ENCODE data around the gene TMCO5A. TPM values are rescaled to one million over a fixed set of nuclear protein-coding genes. Genes with fewer than 3 reads are reported as not detected.

The TMCO5A gene
- total RNA-seq, 4 donors from 2014 or later: not detected

GRCh38 chr15:37907136-37907535 is 27.3 kb upstream of the TMCO5A start:
- no peak overlapping the region for H3K4me3 ChIP-seq
- peaks cover 0 to 3% (median 0%) of the 10 kb centered on the region in 3 donors for H3K27me3 ChIP-seq
- intact Hi-C loops (cut with DNase I; ENCODE audit: low total_unique reads): no loop called here
- H3K27ac ChIP-seq: no peak overlapping the region
- DNase-seq (no peak), ATAC-seq (no peak)
- no peaks in the 10 kb centered on the region for H3K4me1 ChIP-seq
- no peaks in the 10 kb centered on the region for H3K9me3 ChIP-seq
- in situ Hi-C loops (cut with MboI; ENCODE audit: low sequenced_read_pairs in 4 of 4): no loop called here
- TF ChIP-seq CTCF (IDR thresholded peaks at IDR 0.05 in 4 of 5, conservative IDR thresholded peaks at IDR 0.05 in 1 of 5) (no peak), POLR2A (IDR thresholded peaks at IDR 0.05) (no peak)
- H3K36me3 ChIP-seq: no peaks in the 10 kb centered on the region

GRCh38 chr15:37921527-37922385 is 12.7 kb upstream of the TMCO5A start:
- H3K36me3 ChIP-seq: no peaks in the 10 kb centered on the region
- intact Hi-C loops (cut with DNase I; ENCODE audit: low total_unique reads) (no loop called here), in situ Hi-C loops (cut with MboI; ENCODE audit: low sequenced_read_pairs in 4 of 4) (no loop called here)
- H3K4me1 ChIP-seq: no peaks in the 10 kb centered on the region
- no peak overlapping the region for H3K27ac ChIP-seq
- no peaks in the 10 kb centered on the region for H3K9me3 ChIP-seq
- H3K27me3 ChIP-seq: no peaks in the 10 kb centered on the region
- no peak overlapping the region for H3K4me3 ChIP-seq
- no peak for ATAC-seq
- TF ChIP-seq POLR2A (IDR thresholded peaks at IDR 0.05): no peak
- DNase-seq: no peak

GRCh38 chr15:37926136-37926535 is 8.3 kb upstream of the TMCO5A start:
- no peak overlapping the region for H3K27ac ChIP-seq
- no peaks in the 10 kb centered on the region for H3K4me1 ChIP-seq
- DNase-seq (no peak), ATAC-seq (no peak)
- intact Hi-C loops (cut with DNase I; ENCODE audit: low total_unique reads): no loop called here
- no peaks in the 10 kb centered on the region for H3K36me3 ChIP-seq
- no peak overlapping the region for H3K4me3 ChIP-seq
- H3K27me3 ChIP-seq: peaks cover 0 to 2% (median 0%) of the 10 kb centered on the region in 3 donors
- TF ChIP-seq POLR2A (IDR thresholded peaks at IDR 0.05) (no peak), CTCF (IDR thresholded peaks at IDR 0.05 in 4 of 5, conservative IDR thresholded peaks at IDR 0.05 in 1 of 5) (no peak)
- no peaks in the 10 kb centered on the region for H3K9me3 ChIP-seq
- in situ Hi-C loops (cut with MboI; ENCODE audit: low sequenced_read_pairs in 4 of 4): no loop called here

- in situ Hi-C loops (cut with MboI; ENCODE audit: low sequenced_read_pairs in 4 of 4) (no loop called here), intact Hi-C loops (cut with DNase I; ENCODE audit: low total_unique reads) (no loop called here)
- H3K4me3 ChIP-seq: no peak overlapping the region
- H3K27ac ChIP-seq: no peak overlapping the region
- H3K36me3 ChIP-seq: no peaks in the 10 kb centered on the region
- H3K27me3 ChIP-seq: peaks cover 0 to 2% (median 0%) of the 10 kb centered on the region in 3 donors
- no peak for DNase-seq
- H3K9me3 ChIP-seq: no peaks in the 10 kb centered on the region
- no peak for ATAC-seq
- no peaks in the 10 kb centered on the region for H3K4me1 ChIP-seq
- TF ChIP-seq POLR2A (IDR thresholded peaks at IDR 0.05): no peak
Observed at GRCh38 chr15:37929238-37929637, 5.2 kb upstream of the TMCO5A start.

GRCh38 chr15:37931321-37931720 is 3.1 kb upstream of the TMCO5A start:
- no peaks in the 10 kb centered on the region for H3K9me3 ChIP-seq
- no peak for DNase-seq
- no peak for ATAC-seq
- in situ Hi-C loops (cut with MboI; ENCODE audit: low sequenced_read_pairs in 4 of 4): no loop called here
- TF ChIP-seq CTCF (IDR thresholded peaks at IDR 0.05 in 4 of 5, conservative IDR thresholded peaks at IDR 0.05 in 1 of 5): no peak
- no peak for TF ChIP-seq POLR2A (IDR thresholded peaks at IDR 0.05)
- no peaks in the 10 kb centered on the region for H3K4me1 ChIP-seq
- H3K27me3 ChIP-seq: peaks cover 0 to 2% (median 0%) of the 10 kb centered on the region in 3 donors
- intact Hi-C loops (cut with DNase I; ENCODE audit: low total_unique reads): no loop called here
- no peak overlapping the region for H3K4me3 ChIP-seq
- H3K36me3 ChIP-seq: no peaks in the 10 kb centered on the region
- no peak overlapping the region for H3K27ac ChIP-seq
